A673 (cell line): ENCODE data around the gene B2M.

Source experiments
- CTCF ChIP-seq: fragments of 300-800, 200-600 bp; sonication (generic); conservative IDR thresholded peaks from 2 replicates; pipeline ENCODE4 v1.5.1; 2017; ENCODE audit warnings: low read depth, mild to moderate bottlenecking, antibody characterized with exemption, low read length, moderate library complexity, mixed read lengths
- EZH2 ChIP-seq: fragments of 200-600 bp; sonication (generic); IDR thresholded peaks from 2 replicates; pipeline ENCODE4 v1.6.1; 2017; ENCODE audit warnings: borderline replicate concordance, low read depth, mild to moderate bottlenecking, mixed read lengths, antibody characterized with exemption, low read length; ENCODE audit not compliant: poor library complexity, severe bottlenecking

- TF ChIP-seq CTCF (no peak), EZH2 (no peak)
Measured at GRCh38 chr15:44698641-44699040, 12.7 kb upstream of the B2M start.
